ENCODE measurements around the gene ARSB.
"Not testable (repeated sequence)": the region's sequence is repeated elsewhere in the genome, so short reads cannot be mapped to it uniquely, and the experiment has no call there.

ARSB gene

GRCh38 chr5:78895616-78896015, 89.5 kb downstream of the ARSB start:
- no peak for DNase-seq

DNA sequence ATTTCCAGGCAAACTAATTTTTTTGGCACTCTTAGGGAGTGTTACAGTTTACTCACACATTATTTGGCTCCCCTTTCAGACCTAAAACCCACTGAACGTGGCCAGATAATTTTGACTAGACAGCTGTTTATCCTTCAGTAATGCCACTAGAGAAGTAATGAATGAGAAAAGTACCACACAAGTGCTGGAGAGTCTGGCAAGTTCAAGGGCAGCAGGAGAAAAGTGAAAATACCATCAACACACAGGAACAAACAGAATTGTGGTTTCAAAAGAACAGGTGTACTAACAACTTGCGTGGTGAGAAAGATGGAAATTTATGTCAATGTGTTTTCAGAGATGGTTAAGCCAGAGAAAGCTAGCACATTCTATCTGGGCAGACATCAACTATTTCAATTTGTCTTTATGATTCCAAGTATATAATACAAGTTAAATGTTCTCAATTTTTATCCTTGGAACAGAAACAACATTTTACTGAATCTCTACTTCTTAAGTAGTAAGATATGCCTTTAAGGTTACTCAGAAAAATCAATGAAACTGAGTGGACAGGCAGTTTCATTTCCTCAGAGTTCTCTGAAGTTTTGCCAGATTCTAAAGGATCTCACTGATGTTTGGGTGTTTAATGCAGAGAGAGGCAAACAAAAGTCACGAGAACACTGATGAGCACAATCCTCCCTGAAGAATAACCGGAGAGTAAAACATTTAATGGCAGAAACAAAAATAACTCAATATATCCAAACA, 91.0 kb downstream of the ARSB start:
- DNase-seq = no peak

DNA sequence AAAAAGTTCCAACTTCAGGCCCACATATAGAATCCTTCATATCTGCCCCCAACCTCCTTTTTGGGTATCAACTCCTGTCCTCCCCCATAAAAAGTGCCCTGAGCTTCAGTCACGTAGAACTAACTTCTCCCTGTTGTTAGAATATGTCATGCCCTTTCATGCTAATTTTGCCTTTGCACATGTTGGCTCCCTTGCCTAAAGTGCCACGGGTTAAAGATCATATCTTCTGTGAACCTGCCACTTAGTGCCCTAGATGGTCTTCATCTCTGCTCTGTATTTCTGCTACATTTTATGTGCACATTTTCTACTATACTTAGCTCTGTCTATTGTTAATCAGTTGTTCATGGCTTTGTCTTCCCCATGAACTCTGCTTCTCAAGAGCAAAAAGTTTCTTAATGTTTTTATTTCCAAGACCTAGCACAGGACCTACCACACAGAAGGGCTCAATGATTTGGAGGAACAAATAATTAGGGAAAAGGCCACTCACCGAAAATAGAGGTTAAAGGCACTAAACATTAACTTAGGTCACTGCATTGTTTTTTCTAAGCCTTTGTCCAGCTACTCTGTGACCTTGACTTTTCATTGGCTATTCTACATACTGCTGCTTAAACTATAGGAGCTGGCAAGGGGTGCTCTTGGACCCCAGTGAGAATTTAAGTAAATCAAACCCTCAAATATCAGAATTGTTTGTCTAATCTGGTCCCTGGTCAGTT, 94.3 kb downstream of the ARSB start:
- DNase-seq = no peak

GRCh38 chr5:78889369-78890140, 95.6 kb downstream of the ARSB start:
- no peak for DNase-seq

DNA sequence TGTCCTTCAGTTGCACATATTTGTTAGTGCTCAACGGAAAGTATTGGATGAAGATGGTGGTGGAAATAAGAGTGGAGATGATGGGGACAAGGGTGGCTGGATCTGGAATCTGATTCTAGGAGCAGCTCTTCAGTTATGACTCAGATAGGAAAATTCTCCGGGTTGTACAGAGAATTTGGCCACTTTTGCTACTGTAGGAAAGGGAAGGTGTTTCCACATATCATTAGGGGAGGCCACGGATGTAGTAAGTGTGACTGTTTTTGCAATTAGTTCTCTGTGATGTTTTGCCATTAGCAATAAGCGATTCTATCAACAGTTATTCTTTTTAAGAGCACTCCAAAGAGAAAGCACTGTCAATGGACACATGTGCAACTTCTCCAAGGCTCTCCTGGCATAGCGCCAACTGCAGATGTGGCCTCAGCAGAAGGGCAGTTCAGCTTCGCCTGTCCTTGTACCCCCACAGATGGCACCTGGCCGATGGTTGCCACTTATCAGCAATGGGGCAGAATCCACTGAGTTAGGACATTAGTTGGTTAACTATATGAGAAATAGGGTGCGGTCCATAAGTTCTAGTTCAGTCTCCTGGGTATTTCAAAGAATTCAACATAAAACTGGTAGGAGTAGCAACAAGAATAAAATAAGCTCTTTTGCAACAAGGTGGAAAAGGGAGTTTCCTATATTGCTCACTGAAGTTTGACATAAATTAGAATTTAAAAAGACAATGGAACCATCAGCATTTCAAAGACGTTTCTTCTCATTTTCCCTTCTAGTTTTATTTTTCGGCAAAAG, 96.3 kb downstream of the ARSB start:
- DNase-seq = no peak

DNA sequence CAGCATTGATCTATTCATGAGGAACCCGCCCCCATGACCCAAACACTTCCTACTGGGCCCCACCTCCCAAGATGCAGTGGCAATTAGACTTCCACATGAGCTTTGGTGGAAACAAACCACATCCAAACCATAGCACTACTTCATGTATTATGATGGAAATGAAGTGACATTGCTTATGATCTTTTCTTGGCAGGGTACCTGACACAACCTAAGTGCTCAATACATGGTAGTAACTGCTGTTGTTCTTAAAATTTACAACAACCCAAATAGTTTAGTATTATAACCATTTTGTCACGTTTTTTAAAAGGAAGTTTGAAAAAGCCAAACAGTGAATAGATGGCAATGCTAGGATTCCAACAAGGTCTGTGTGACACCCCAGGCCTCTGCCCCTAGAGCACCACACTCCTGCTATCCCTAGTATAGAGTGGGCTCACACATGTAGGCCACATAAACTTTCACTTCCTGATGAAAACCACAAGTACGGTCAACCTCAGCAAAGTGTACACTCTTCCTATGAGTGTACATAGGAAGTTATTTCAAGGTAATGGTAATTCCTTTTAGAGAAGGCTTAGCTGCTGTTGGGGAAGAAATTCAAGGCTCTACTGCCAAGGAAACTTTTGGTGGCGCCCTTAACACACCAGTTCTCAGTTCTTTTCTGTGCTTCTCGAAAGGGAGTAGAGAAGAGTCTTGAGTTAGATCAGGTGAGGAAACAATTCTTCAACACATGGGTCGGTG, 97.6 kb downstream of the ARSB start:
- no peak for DNase-seq

- no peak for DNase-seq
These were observed 98.5 kb downstream of the ARSB start for GRCh38 chr5:78886341-78887230.

DNA sequence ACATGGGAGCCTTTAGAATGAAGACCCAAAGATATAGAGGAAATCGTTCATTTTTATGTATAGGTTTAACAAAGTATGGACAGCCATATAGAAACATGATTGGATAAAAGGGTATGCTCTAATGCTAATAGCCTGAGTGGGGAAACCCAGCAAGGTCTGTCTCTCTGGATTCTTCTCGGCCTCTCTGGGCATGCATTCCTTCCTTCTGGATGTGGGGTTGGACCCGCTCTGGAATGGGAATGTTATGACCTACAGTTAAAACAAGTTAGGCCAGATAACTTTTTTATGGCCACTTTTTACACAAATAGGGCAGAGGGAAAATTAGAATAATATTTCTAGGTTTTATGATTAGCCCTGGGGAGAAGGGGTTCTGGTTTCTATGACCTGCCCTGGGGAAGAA, 103.2 kb downstream of the ARSB start:
- DNase-seq = no peak

GRCh38 chr5:78879516-78879915, 105.6 kb downstream of the ARSB start:
- DNase-seq = no peak

GRCh38 chr5:78866076-78866475, 119.0 kb downstream of the ARSB start:
- DNase-seq = not testable (repeated sequence)

GRCh38 chr5:78858364-78858763, 126.7 kb downstream of the ARSB start:
- DNase-seq = no peak

DNA sequence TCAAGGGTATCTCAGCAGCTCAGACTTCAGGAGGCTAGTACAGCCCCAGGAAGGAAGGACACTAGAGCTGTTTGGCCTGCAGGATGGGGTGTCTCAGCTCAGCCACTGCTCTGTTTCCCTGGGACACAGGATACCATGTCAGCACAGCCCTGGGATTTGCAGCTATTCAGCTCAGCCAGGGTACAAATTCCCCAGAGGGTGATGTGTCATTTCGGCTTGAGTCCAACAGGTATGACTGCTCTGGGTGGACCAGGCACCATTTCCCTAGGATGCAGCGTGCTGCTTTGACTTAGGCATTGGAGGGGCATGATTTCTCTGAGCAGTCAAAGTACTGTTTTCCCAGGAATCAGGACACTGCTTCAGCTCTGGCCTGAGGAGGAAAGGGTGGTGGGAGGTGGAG, 130.1 kb downstream of the ARSB start:
- DNase-seq = no peak

DNA sequence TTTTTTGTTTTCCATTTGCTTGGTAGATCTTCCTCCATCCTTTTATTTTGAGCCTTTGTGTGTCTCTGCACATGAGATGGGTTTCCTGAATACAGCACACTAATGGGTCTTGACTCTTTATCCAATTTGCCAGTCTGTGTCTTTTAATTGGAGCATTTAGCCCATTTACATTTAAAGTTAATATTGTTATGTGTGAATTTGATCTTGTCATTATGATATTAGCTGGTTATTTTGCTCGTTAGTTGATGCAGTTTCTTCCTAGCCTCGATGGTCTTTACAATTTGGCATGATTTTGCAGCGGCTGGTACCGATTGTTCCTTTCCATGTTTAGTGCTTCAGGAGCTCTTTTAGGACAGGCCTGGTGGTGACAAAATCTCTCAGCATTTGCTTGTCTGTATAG, 133.2 kb downstream of the ARSB start:
- DNase-seq = not testable (repeated sequence)

DNA sequence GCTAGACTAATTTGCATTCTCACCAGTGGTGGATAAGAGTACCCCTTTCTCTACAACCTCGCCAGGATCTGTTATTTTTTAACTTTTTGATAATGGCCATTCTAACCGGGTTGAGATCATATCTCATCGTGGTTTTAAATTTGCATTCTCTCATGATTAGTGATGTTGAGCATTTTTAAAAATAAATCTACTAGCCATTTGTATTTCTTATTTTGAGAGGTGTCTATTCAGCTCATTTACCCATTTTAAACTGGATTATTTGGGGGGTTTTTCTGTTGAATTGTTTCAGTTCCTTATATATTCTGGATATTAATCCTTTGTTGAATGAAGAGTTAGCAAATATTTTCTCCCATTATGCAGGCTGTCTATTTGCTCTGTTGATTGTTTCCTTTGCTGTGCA, 139.6 kb downstream of the ARSB start:
- DNase-seq = no peak

DNA sequence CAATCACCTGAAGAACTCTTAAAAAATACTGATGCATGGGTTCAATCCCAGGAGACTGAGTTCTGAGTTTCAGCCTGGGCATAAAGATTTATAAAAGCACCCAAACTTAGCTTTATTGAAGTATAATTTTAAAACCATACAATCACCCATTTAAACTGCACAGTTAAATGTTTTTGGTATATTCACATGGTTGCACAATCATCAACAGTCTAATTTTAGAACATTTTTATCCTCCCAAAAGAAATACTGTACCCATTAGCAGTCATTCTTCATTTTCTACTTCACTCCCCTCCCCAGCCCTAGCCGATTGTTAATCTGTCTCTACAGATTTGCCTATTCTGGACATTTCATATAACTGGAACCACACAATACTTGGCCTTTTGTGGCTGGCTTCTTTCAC, 141.7 kb downstream of the ARSB start:
- DNase-seq = no peak

GRCh38 chr5:78841767-78842166, 143.3 kb downstream of the ARSB start:
- no peak for DNase-seq

- no peak for DNase-seq
These were observed 146.4 kb downstream of the ARSB start for GRCh38 chr5:78838753-78839152.

GRCh38 chr5:78837836-78838235, 147.3 kb downstream of the ARSB start:
- no peak for DNase-seq

GRCh38 chr5:78835176-78835575, 149.9 kb downstream of the ARSB start:
- DNase-seq = no peak

DNA sequence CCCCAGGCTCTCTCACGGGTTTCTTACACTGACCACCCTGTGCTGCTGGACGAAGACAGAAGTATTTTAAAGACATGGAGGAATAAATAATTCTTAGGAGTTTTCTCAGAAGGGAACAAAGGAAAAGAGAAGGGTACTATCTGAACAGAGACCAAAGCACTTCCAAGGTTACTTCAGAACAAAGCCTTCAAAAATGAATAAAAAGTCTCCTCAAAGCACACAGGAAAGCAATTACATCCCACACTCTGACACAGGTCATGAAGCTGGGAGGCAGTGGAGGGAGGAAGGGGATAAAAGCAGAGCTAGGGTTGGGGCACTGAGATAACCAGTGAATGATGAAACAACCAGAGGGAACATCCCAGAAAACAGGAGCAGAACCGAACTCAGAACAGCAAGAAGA, 151.8 kb downstream of the ARSB start:
- no peak for DNase-seq

DNA sequence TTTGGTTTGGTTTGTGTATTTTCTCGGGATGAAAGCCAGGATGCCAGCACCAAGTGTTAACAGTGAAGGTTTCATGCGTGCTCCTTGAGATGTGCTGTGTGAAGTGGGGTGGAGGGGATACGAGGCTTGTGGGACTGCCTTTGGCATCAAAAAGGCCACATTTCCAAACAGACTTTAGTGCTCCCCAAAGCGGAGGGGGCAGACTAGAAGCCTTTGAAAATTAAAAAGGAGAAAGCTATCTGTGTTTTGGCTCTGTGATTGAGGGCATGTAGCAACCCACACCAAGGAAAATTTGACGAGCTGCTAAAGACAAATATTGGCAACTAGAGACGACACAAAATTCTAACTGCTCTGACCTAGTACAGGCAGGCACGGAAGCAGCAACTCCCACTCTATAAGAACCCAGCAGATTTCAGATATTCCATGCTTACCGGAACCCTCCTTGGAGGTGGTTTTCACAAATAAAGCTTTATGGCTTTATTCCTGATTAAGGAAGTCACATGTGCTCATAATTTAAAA, 154.5 kb downstream of the ARSB start:
- peak; percentile 18 for DNase-seq

Data from NCI-H1092 treated with DMSO at 0.1 percent for 48 hours (cell line).